CD4-positive, alpha-beta memory T cell (primary cell): ENCODE measurements around the gene PELO. TPM values are rescaled to one million over a fixed set of nuclear protein-coding genes. Genes with fewer than 3 reads are reported as not detected.
A peak's percentile ranks its signal among the peaks of the same experiment; 100 is the strongest.

Experiments
- CTCF ChIA-PET: fragments of 350-600 bp; sonication (Branson Sonifier 250); formaldehyde crosslinking; loops from one replicate; lab custom pipeline; 2021; ENCODE audit warnings: inconsistent platforms; ENCODE audit not compliant: partially characterized antibody; lab: Charles Lee
- POLR2A ChIA-PET: fragments of 350-600 bp; sonication (Branson Sonifier 250); formaldehyde crosslinking; loops from one replicate; lab custom pipeline; 2021; ENCODE audit not compliant: partially characterized antibody; lab: Charles Lee
- DNase-seq, 5 donors: peaks; one replicate each; pipeline versions ENCODE4 v3.0.0 to v3.0.0-alpha.2; 2020 to 2022; ENCODE audit warnings: mixed read lengths in 1 of 5
- H3K27ac ChIP-seq: one replicate; pipeline ENCODE4 v1.7.0; 2013; ENCODE audit warnings: low read depth, low read length
- H3K27me3 ChIP-seq: 2 replicates; pipeline ENCODE4 v1.7.0; 2013; ENCODE audit warnings: mild to moderate bottlenecking, low read length, moderate library complexity; ENCODE audit not compliant: insufficient read depth
- H3K36me3 ChIP-seq: 2 replicates; pipeline ENCODE4 v1.7.0; 2013; ENCODE audit warnings: mild to moderate bottlenecking, low read length, moderate library complexity; ENCODE audit not compliant: insufficient read depth
- H3K4me1 ChIP-seq: 2 replicates; pipeline ENCODE4 v1.7.0; 2013; ENCODE audit warnings: mild to moderate bottlenecking, low read length, moderate library complexity; ENCODE audit not compliant: insufficient read depth
- H3K4me3 ChIP-seq, 2 donors: one replicate each; pipeline ENCODE4 v1.7.0; 2013; ENCODE audit warnings: low read length in 2 of 2, mild to moderate bottlenecking in 1 of 2
- H3K9me3 ChIP-seq, 2 donors: one replicate each; pipeline ENCODE4 v1.7.0; 2013; ENCODE audit warnings: low read length in 2 of 2, control low read depth in 1 of 2; ENCODE audit not compliant: control insufficient read depth in 1 of 2
- H3K27ac Mint-ChIP-seq, 7 donors: one replicate each; pipeline ENCODE4 v1.8.0; 2020 to 2021; ENCODE audit warnings: mixed read lengths in 7 of 7, mild to moderate bottlenecking in 6 of 7, inconsistent platforms in 3 of 7, moderate library complexity in 3 of 7
- H3K27me3 Mint-ChIP-seq, 2 donors: one replicate each; pipeline ENCODE4 v1.8.0; 2020 to 2021; ENCODE audit warnings: mixed read lengths in 2 of 2
- H3K36me3 Mint-ChIP-seq, 2 donors: one replicate each; pipeline ENCODE4 v1.8.0; 2020 to 2021; ENCODE audit warnings: mixed read lengths in 2 of 2, inconsistent platforms in 1 of 2, mild to moderate bottlenecking in 1 of 2
- H3K4me1 Mint-ChIP-seq, 4 donors: one replicate each; pipeline ENCODE4 v1.8.0; 2020 to 2021; ENCODE audit warnings: mixed read lengths in 4 of 4, mild to moderate bottlenecking in 1 of 4
- H3K4me3 Mint-ChIP-seq, 8 donors: one replicate each; pipeline ENCODE4 v1.8.0; 2020 to 2021; ENCODE audit warnings: mixed read lengths in 8 of 8, mild to moderate bottlenecking in 7 of 8, moderate library complexity in 6 of 8, inconsistent platforms in 3 of 8
- H3K9me3 Mint-ChIP-seq, 8 donors: one replicate each; pipeline ENCODE4 v1.8.0; 2020 to 2021; ENCODE audit warnings: mixed read lengths in 8 of 8, mild to moderate bottlenecking in 5 of 8, inconsistent platforms in 3 of 8, moderate library complexity in 1 of 8
- intact Hi-C: fragments of 100-400 bp; cut with micrococcal nuclease; formaldehyde crosslinking; loops from one replicate; pipeline ENCODE4 v1.15.1; 2023
- polyA plus RNA-seq, 2 donors: library from polyadenylated mRNA; unstranded; fragments of 300-500 nt; fragmentation: Illumina TruSeq; gene quantifications; one replicate each; pipeline ENCODE4 v1.2.3, GENCODE V29; 2021
- total RNA-seq, 2 experiments: library from RNA; stranded (reverse); gene quantifications; one replicate each; pipeline ENCODE4 v1.2.3, GENCODE V29; 2021

Gene PELO
- total and polyA plus RNA-seq, 4 experiments from 2014 or later = 5.7 to 12.4 (median 10.1) TPM

DNA sequence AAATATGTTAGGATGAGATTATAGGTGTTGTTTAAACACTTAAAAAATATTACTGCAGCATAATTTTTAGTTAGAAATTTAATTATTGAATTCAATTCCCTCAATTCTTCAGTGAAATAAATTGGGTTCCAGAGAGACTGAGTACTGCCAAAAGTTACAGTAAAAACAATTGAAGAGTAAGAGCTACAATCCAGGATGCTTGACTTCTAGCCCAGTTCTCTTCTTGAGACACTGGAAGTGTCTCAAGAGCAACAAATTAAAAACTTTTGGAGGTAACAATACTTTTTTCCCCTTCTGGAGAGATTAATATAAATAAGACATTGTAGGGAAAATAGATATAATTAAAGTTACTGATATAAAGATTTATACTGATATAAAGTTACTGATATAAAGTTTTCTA is 8.3 kb downstream of the PELO start:
- CTCF ChIA-PET = interaction anchor here (1.0 to 1.9 kb wide), 6 partner anchors 8 to 120 kb away, joined by 3 to 9 read pairs (median 4); partner anchors contain the start of genes ITGA1 and PELO
- H3K27ac ChIP-seq = no peak overlapping the region
- Mint-ChIP-seq H3K27ac (no peak overlapping the region), H3K9me3 (peaks cover 0 to 2% (median 0%) of the 10 kb centered on the region in 8 donors), H3K4me3 (no peak overlapping the region), H3K27me3 (no peaks in the 10 kb centered on the region), H3K4me1 (peaks cover 18 to 37% (median 26%) of the 10 kb centered on the region in 4 donors), H3K36me3 (peaks cover 0 to 18% of the 10 kb centered on the region in 2 donors)
- POLR2A ChIA-PET = no interaction called here
- H3K4me3 ChIP-seq = no peak overlapping the region
- DNase-seq = no peak
- H3K27me3 ChIP-seq = no peaks in the 10 kb centered on the region
- intact Hi-C loops = loop anchor here (5.0 kb wide), 1 partner anchor 311 kb away; the partner anchor contains the start of gene MOCS2
- no peaks in the 10 kb centered on the region for H3K9me3 ChIP-seq
- no peaks in the 10 kb centered on the region for H3K36me3 ChIP-seq
- peaks cover 19% of the 10 kb centered on the region for H3K4me1 ChIP-seq

DNA sequence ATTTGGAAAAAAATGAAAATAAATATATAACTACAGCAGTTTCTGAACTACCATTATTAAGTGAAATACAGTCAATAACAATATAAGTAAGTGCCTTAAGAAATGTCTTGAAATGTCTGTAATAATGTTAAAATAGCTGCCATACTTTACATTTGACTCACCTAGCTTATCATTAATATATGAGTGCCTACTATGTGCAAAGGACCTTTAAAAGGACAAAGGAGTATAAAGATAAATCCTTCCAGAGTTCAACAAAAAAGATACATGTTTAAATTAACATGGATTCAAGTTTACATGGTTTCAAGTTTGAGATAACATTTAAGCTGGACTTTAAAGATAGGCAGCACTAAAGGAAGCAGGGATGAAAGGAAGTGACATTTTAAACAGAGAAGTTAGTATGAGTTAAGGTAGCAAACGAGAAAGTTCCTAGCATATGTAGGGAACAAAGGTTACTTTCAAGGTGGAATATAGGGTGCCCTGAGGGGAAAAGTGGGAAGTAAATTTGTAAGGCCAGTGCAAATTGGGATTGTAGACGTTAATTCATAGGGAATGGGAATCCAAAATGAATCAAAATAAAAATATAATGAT is 8.9 kb downstream of the PELO start:
- Mint-ChIP-seq H3K27ac (peak overlapping the region in 2 of 7 donors; percentile 48 to 57), H3K4me1 (peaks cover 24 to 43% (median 31%) of the 10 kb centered on the region in 4 donors), H3K9me3 (peaks cover 0 to 2% (median 0%) of the 10 kb centered on the region in 8 donors), H3K27me3 (no peaks in the 10 kb centered on the region), H3K36me3 (peaks cover 0 to 23% of the 10 kb centered on the region in 2 donors), H3K4me3 (no peak overlapping the region)
- POLR2A ChIA-PET = no interaction called here
- H3K27ac ChIP-seq = no peak overlapping the region
- H3K27me3 ChIP-seq = no peaks in the 10 kb centered on the region
- intact Hi-C loops = loop anchor here (5.0 kb wide), 1 partner anchor 311 kb away; the partner anchor contains the start of gene MOCS2
- DNase-seq = no peak
- H3K9me3 ChIP-seq = no peaks in the 10 kb centered on the region
- H3K4me3 ChIP-seq = no peak overlapping the region
- peaks cover 25% of the 10 kb centered on the region for H3K4me1 ChIP-seq
- no peaks in the 10 kb centered on the region for H3K36me3 ChIP-seq
- CTCF ChIA-PET = interaction anchor here (1.2 to 1.9 kb wide), 3 partner anchors 9 to 119 kb away, joined by 4 to 9 read pairs (median 5); partner anchors contain the start of genes ITGA1 and PELO

DNA sequence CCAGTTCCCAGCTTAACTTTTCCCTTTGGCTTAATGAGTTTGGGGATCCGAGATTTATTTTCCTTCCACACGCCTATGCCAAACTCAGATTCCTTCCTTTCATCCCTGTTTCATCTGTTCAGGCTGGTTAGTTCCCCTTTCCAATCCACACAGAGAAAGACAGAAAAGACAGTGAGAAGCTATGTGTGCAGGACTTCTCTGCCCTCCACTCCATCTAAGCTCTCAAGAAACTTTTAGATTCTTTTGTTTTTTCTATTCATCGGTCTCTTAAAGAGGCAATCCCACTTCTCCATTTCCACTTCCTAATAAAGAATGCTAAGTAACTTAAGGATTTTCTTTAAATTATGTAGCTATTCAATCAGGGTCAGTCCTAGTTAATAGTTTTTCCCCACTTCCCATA is 11.2 kb downstream of the PELO start:
- CTCF ChIA-PET = interaction anchor here (1.0 to 4.0 kb wide), 17 partner anchors 9 to 1836 kb away, joined by 3 to 35 read pairs (median 6); partner anchors contain the start of genes ITGA1 and PELO

DNA sequence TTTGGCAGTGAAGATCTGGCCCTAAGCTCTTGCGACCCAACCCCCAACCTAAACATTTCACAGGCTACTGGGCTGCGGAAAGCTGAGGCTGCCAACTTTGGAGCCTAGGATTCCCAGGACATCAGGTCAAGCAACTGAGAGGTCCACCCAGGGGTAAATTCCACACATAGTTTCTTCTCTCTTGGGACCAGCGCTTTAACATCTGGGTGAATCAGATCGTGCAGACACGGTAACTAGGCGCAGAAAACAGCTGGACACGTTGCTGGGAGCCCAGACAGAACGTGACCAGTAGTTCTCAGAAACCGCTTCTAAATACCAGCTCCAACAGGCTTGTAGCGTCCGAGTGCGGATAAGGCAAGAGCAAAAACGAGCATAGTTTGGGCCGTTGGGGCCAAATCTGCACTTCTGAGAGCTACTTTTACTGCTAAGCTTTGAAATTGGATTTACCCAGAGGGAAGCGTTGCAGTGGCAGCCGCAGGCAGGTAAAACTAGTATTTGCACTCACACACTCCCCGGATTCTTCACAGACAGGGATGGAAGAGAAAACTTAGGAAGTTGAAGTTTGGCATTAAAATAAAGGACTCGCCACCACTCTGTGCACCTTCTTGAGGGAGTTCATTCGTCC is 11.8 kb downstream of the PELO start:
- POLR2A ChIA-PET = interaction anchor here (0.8 to 3.9 kb wide), 18 partner anchors 9 to 310 kb away, joined by 3 to 36 read pairs (median 4); partner anchors contain the start of genes ITGA1, MOCS2 and PELO
- peak overlapping the region; percentile 78 to 98 for H3K4me3 ChIP-seq
- peak in 2 of 5 donors; percentile 17 to 42 for DNase-seq

More for the DNA sequence above, 11.2 kb downstream of the PELO start:
- H3K27ac Mint-ChIP-seq = peak overlapping the region; percentile 90 to 99 (median 96)
- Histone ChIP-seq H3K27me3 (no peaks in the 10 kb centered on the region), H3K9me3 (no peaks in the 10 kb centered on the region), H3K4me1 (peaks cover 44% of the 10 kb centered on the region), H3K27ac (peak overlapping the region; percentile 72), H3K36me3 (no peaks in the 10 kb centered on the region), H3K4me3 (peak overlapping the region; percentile 78 to 98)
- peaks cover 0 to 29% of the 10 kb centered on the region in 2 donors for H3K36me3 Mint-ChIP-seq
- DNase-seq = peak in 1 of 5 donors; percentile 10
- H3K27me3 Mint-ChIP-seq = no peaks in the 10 kb centered on the region
- peak overlapping the region; percentile 93 to 99 (median 98) for H3K4me3 Mint-ChIP-seq
- peaks cover 28 to 60% (median 40%) of the 10 kb centered on the region in 4 donors for H3K4me1 Mint-ChIP-seq
- peaks cover 0 to 2% (median 0%) of the 10 kb centered on the region in 8 donors for H3K9me3 Mint-ChIP-seq
- intact Hi-C loops = loop anchor here (1.0 to 5.0 kb wide), 4 partner anchors 12 to 308 kb away; partner anchors contain the start of genes ITGA1, MOCS2 and PELO
- POLR2A ChIA-PET = interaction anchor here (0.8 to 3.9 kb wide), 13 partner anchors 11 to 311 kb away, joined by 3 to 36 read pairs (median 4); partner anchors contain the start of genes ITGA1, MOCS2 and PELO

DNA sequence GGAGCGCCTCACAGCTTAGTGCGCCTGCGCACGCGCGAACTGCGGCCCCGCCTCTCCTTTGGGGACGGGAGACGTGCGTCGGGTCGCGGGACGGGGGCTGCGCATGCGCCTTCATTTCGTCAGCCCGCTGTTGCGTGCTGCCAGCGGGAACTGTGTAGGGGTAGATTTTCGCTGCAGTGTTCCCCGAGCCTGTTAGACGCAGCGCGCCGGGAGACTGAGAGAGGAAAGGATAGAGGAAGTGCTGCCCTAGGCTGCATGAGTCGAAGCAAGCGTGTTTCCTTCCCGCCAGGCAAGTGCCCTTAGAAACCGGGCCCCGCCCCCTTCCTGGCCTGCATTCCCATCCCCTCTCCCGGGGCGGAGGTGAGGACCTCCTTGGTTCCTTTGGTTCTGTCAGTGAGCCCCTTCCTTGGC is 12.3 kb downstream of the PELO start:
- peaks cover 37 to 67% (median 49%) of the 10 kb centered on the region in 4 donors for H3K4me1 Mint-ChIP-seq
- no peaks in the 10 kb centered on the region for H3K36me3 ChIP-seq
- CTCF ChIA-PET = interaction anchor here (0.7 to 4.0 kb wide), 17 partner anchors 8 to 1837 kb away, joined by 3 to 35 read pairs (median 4); partner anchors contain the start of genes ITGA1 and PELO
- POLR2A ChIA-PET = interaction anchor here (0.8 to 3.9 kb wide), 16 partner anchors 8 to 310 kb away, joined by 3 to 36 read pairs (median 4); partner anchors contain the start of genes ITGA1, MOCS2 and PELO
- H3K27me3 ChIP-seq = no peaks in the 10 kb centered on the region
- peaks cover 0 to 2% (median 0%) of the 10 kb centered on the region in 8 donors for H3K9me3 Mint-ChIP-seq
- H3K27ac Mint-ChIP-seq = peak overlapping the region; percentile 90 to 99 (median 96)
- H3K27ac ChIP-seq = peak overlapping the region; percentile 72
- peak overlapping the region; percentile 93 to 99 (median 98) for H3K4me3 Mint-ChIP-seq
- peak; percentile 92 to 95 (median 94) for DNase-seq
- H3K9me3 ChIP-seq = no peaks in the 10 kb centered on the region
- peaks cover 49% of the 10 kb centered on the region for H3K4me1 ChIP-seq
- no peaks in the 10 kb centered on the region for H3K27me3 Mint-ChIP-seq
- peaks cover 9 to 35% of the 10 kb centered on the region in 2 donors for H3K36me3 Mint-ChIP-seq
- H3K4me3 ChIP-seq = peak overlapping the region; percentile 78 to 98
- intact Hi-C loops = loop anchor here (1.0 to 5.0 kb wide), 5 partner anchors 13 to 307 kb away; partner anchors contain the start of genes ITGA1, MOCS2 and PELO

More for the DNA sequence above, 11.8 kb downstream of the PELO start:
- Mint-ChIP-seq H3K27me3 (no peaks in the 10 kb centered on the region), H3K36me3 (peaks cover 4 to 33% of the 10 kb centered on the region in 2 donors), H3K4me3 (peak overlapping the region; percentile 93 to 99 (median 98)), H3K9me3 (peaks cover 0 to 2% (median 0%) of the 10 kb centered on the region in 8 donors), H3K27ac (peak overlapping the region; percentile 90 to 99 (median 96)), H3K4me1 (peaks cover 33 to 65% (median 44%) of the 10 kb centered on the region in 4 donors)
- Histone ChIP-seq H3K4me1 (peaks cover 47% of the 10 kb centered on the region), H3K9me3 (no peaks in the 10 kb centered on the region), H3K36me3 (no peaks in the 10 kb centered on the region), H3K27ac (peak overlapping the region; percentile 72), H3K27me3 (no peaks in the 10 kb centered on the region)
- CTCF ChIA-PET = interaction anchor here (0.7 to 4.0 kb wide), 18 partner anchors 9 to 1836 kb away, joined by 3 to 35 read pairs (median 4); partner anchors contain the start of genes ITGA1 and PELO
- intact Hi-C loops = loop anchor here (1.0 to 5.0 kb wide), 4 partner anchors 12 to 308 kb away; partner anchors contain the start of genes ITGA1, MOCS2 and PELO

DNA sequence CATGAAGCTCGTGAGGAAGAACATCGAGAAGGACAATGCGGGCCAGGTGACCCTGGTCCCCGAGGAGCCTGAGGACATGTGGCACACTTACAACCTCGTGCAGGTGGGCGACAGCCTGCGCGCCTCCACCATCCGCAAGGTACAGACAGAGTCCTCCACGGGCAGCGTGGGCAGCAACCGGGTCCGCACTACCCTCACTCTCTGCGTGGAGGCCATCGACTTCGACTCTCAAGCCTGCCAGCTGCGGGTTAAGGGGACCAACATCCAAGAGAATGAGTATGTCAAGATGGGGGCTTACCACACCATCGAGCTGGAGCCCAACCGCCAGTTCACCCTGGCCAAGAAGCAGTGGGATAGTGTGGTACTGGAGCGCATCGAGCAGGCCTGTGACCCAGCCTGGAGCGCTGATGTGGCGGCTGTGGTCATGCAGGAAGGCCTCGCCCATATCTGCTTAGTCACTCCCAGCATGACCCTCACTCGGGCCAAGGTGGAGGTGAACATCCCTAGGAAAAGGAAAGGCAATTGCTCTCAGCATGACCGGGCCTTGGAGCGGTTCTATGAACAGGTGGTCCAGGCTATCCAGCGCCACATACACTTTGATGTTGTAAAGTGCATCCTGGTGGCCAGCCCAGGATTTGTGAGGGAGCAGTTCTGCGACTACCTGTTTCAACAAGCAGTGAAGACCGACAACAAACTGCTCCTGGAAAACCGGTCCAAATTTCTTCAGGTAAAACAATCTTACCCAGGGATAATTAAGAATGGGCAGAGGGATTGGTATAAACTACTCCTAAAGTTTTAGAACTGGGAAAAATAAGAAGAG is 12.9 kb downstream of the PELO start:
- Histone ChIP-seq H3K4me3 (peak overlapping the region; percentile 78 to 98), H3K27me3 (no peaks in the 10 kb centered on the region), H3K9me3 (no peaks in the 10 kb centered on the region), H3K36me3 (no peaks in the 10 kb centered on the region), H3K4me1 (peaks cover 49% of the 10 kb centered on the region), H3K27ac (peak overlapping the region; percentile 72)
- H3K4me3 Mint-ChIP-seq = peak overlapping the region; percentile 93 to 99 (median 98)
- peaks cover 13 to 35% of the 10 kb centered on the region in 2 donors for H3K36me3 Mint-ChIP-seq
- peaks cover 0 to 2% (median 0%) of the 10 kb centered on the region in 8 donors for H3K9me3 Mint-ChIP-seq
- CTCF ChIA-PET = interaction anchor here (0.9 to 4.0 kb wide), 12 partner anchors 10 to 136 kb away, joined by 3 to 35 read pairs (median 4); partner anchors contain the start of genes ITGA1 and PELO
- intact Hi-C loops = loop anchor here (5.0 kb wide), 1 partner anchor 117 kb away; no protein-coding TSS in a partner anchor
- H3K4me1 Mint-ChIP-seq = peaks cover 40 to 67% (median 52%) of the 10 kb centered on the region in 4 donors
- H3K27me3 Mint-ChIP-seq = no peaks in the 10 kb centered on the region
- POLR2A ChIA-PET = interaction anchor here (0.7 to 3.9 kb wide), 12 partner anchors 8 to 1511 kb away, joined by 3 to 36 read pairs (median 4); partner anchors contain the start of genes ITGA1, MOCS2 and PELO
- peak overlapping the region; percentile 90 to 99 (median 96) for H3K27ac Mint-ChIP-seq
- peak; percentile 35 to 66 (median 45) for DNase-seq
